Coronary artery (tissue), 2 donors: Measurements from ENCODE around the gene DDT.
"Not testable (repeated sequence)": the region's sequence is repeated elsewhere in the genome, so short reads cannot be mapped to it uniquely, and the experiment has no call there.

Experiments used
- DNase-seq: peaks from one replicate; pipeline ENCODE4 v3.0.0-alpha.2; 2017; ENCODE audit warnings: low spot score
- H3K27ac ChIP-seq, 2 donors: fragments of 200-600 bp; sonication (generic); one replicate each; pipeline ENCODE4 v1.5.1; 2016 to 2019
- H3K4me3 ChIP-seq: fragments of 200-600 bp; sonication (generic); 2 replicates; pipeline ENCODE4 v1.5.1; 2016; ENCODE audit warnings: mild to moderate bottlenecking, moderate library complexity
- TF ChIP-seq, protein P1 (sequence below): fragments of 200-600 bp; sonication (generic); IDR thresholded peaks from one replicate; pipeline ENCODE4 v1.5.1; 2019; ENCODE audit warnings: antibody characterized with exemption

Gene DDT

DNA sequence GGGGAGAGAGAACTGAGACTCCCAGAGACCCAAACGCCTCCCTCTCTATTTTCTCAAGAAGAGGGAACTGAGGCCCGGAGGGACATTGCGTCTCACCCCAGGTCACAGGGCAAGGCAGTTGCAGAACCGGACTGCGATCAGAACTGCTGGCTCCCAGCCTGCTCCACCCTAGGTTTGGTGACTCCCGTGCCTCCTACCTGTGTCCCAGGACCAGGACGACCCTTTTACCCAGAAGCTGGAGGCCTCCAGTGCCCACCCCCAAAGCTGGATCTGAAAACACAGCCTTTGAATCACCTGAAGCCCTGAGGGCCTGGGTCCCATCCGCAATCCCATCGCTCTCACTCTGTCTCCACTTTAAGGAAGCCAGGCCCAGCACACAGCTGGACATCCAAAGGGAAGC is 29.6 kb upstream of the DDT start:
- TF ChIP-seq, protein P1, sequence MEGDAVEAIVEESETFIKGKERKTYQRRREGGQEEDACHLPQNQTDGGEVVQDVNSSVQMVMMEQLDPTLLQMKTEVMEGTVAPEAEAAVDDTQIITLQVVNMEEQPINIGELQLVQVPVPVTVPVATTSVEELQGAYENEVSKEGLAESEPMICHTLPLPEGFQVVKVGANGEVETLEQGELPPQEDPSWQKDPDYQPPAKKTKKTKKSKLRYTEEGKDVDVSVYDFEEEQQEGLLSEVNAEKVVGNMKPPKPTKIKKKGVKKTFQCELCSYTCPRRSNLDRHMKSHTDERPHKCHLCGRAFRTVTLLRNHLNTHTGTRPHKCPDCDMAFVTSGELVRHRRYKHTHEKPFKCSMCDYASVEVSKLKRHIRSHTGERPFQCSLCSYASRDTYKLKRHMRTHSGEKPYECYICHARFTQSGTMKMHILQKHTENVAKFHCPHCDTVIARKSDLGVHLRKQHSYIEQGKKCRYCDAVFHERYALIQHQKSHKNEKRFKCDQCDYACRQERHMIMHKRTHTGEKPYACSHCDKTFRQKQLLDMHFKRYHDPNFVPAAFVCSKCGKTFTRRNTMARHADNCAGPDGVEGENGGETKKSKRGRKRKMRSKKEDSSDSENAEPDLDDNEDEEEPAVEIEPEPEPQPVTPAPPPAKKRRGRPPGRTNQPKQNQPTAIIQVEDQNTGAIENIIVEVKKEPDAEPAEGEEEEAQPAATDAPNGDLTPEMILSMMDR = no peak
- no peak overlapping the region for H3K4me3 ChIP-seq
- no peak overlapping the region for H3K27ac ChIP-seq
- DNase-seq = no peak

DNA sequence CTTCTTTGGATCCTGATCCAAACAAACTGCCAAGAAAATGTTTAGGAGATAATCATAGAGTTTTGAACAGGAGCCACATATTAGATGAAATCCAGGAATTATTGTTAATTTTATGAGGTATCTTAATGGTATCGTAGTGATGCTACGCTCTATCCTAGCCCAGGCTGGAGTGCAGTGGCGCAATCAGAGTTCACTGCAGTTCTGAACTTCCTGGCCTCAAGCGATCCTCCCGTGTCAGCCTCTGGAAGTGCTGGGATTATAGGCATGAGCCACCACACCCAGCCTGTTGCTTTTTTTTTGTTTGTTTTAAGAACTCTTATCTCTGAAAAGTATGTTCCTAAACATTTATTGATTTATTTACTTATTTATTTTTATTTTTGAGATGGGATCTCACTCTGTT is 28.6 kb upstream of the DDT start:
- Histone ChIP-seq H3K27ac (no peak overlapping the region), H3K4me3 (no peak overlapping the region)
- no peak for DNase-seq
- TF ChIP-seq, protein P1 = no peak

DNA sequence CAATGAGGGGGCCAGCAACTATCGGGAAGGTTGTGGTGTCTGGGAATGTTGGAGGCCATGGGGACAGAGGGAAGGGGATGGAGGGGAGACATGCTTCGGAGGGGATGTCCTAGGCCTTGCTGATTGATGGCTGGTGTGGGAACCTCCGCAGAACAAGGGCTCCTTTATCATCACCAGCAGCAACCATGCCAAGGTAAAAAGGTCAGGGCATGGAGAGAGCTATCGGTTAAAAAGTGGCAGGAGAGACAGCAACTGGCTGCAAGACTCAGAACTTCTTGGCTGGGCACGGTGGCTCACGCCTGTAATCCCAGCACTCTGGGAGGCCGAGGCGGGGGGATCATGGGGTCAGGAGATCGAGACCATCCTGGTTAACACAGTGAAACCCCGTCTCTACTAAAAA is 28.0 kb upstream of the DDT start:
- TF ChIP-seq, protein P1 = no peak
- Histone ChIP-seq H3K4me3 (no peak overlapping the region), H3K27ac (no peak overlapping the region)
- no peak for DNase-seq

DNA sequence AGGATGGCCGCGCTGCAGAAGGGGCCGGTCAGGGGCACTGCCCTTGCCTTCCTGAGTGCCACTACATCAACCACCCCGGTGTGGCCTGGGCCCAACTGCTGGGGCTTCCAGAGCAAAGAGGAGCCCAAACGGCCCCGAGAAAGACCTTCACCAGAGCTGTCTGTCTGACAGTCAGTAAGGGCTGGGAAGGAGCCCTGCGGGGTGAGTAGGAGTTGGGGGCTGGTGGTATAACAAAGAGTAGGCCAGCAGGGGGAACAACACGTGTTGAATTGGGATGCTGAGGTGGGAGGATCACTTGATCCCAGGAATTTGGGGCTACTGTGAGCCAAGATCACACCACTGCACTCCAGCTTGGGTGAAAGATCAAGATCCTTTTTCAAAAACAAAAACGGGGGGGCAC is 27.1 kb upstream of the DDT start:
- TF ChIP-seq, protein P1 = no peak
- H3K4me3 ChIP-seq = no peak overlapping the region
- no peak for DNase-seq
- H3K27ac ChIP-seq = no peak overlapping the region

DNA sequence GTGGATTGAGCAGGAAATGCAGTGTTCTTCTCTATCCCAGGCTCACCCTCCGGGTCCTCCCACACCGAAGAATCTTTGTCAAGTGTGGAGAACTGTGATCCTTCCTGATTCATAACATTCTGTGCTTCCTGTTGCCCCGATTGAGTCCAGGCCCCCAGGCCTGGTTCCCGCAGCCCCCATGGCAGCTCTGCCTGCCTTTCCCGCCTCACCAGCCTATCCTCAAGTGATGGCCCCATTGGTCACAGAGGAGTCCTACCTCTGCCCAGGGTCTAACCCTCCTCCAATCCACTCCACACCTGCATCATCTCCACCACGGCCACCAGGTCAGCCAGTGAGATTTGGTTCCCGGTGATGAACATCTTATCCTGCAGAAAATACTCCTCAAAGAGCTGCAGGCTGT is 25.5 kb upstream of the DDT start:
- not testable (repeated sequence) for H3K27ac ChIP-seq, H3K4me3 ChIP-seq, DNase-seq

DNA sequence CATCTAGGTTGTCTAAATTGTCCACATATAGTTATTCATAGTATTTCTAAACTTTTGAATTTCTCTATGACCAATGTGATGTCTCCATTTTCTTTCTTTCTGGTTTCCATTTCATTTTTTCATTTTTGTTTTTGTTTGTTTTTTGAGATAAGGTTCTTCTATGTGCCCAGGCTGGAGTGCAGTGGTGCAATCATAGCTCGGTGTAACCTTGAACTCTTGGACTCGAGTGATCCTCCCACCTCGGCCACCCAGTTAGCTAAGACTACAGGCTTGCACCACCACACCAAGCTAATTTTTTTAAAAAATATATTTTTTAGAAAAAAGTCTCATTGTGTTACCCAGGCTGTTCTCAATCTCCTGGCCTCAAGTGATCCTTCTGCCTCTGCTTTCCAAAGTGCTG is 22.9 kb upstream of the DDT start:
- no peak for DNase-seq
- TF ChIP-seq, protein P1 = no peak
- Histone ChIP-seq H3K27ac (no peak overlapping the region), H3K4me3 (no peak overlapping the region)

DNA sequence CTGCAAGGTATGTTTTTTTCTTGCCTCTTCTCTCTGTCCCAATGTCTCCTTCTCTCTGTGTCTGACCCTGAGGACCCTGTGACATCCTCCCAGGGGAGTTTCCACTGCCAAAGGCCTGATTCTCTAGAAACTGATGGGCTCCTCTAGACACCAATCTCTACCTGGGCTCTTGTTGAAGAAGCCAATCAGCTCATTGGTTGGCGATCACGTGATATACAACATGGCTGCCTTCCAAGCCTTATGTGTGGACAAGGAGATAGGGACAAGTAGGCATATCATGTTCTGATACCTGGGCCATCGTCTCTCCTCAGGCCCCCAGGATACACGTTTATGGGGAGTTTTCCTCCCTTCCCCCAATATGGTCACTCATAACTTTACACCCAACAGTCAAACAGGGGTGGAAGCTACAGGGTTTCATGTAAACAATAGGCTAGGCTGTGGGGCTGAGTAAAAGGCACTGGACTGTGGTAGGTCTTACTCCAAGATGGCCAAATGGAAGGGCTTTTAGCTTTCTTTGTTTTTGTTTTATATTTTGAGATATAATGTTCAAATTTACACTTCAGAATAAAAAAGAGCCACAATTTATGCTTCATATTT is 19.4 kb upstream of the DDT start:
- H3K4me3 ChIP-seq, H3K27ac ChIP-seq, DNase-seq: not testable (repeated sequence)

DNA sequence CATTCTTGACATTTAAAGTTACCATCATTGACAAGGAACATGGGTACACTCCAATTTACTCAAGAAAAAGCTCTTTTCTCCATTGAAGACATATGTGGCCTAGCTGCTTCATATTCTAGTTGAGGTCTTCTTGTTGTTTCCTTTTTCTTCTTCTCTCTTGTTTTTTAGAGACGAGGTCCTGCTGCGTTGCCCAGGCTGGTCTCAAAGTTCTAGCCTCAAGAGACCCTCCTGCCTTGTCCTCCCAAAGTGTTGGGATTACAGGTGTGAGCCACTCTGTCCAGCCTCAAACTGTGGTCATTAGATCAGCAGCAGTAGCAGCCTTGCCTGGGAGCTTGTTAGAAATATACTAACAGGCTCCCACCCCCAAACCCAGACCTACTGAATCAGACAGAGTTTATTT is 18.8 kb upstream of the DDT start:
- DNase-seq, H3K27ac ChIP-seq, H3K4me3 ChIP-seq: not testable (repeated sequence)

DNA sequence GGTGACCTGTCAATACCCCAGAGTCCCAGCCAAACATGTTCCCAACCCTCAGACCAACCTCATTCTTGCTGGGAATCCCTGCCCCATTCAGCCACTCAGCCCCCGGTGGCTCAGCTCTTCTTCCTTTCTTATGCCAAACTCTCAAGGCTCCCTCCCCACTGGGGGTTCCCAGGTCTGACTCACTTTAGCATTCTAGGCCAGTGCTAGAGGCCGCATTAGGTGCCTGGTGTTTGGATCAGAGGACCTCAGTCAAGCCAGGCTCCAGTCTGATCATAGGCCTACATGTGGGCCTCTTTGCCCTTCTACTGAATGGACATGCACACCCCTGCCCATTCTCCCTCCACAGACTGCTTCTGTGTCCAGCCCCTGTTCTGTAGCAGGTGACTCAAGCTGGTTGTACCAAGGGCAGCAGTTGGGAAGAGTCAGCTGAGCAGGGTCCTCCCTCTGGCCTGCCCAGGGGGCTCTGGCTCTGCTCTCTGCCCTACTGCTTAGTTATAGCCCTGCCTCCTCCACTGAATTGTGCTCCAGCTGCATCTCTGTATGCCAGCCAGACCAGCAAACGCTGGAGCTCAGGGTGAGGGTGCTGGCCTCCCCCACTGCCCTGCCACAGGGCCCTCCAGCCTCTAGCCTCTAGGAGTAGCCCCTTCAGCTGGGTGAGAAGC is 15.5 kb upstream of the DDT start:
- DNase-seq, H3K4me3 ChIP-seq, H3K27ac ChIP-seq: not testable (repeated sequence)

DNA sequence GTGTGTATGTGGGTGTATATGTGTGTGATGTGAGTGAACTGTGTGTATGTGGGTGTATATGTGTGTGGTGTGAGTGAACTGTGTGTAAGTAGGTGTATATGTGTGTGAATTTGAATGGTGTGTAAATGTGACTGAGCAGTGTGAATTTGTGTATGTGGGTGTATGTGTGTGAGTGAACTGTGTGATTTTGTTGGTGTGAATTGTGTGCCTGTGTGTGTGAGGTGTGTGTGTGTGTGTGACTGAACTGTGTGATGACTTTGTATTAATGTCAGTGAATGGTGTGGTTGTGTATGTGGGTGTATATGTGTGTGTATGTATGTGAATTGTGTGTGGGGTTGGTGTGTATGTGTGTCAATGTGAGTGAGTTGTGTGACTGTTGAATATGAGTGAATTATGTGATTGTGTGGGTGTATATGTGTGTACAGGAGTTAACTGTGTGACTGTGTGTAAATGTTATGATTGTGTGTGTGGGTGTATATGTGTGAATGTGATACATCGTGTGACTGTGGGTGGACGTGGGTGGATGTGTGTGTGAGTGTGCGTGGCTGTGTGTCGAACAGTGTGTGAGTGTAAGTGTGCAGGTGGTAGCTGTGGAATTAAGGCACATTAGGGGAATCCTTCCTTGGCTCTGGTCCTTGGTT is 12.4 kb upstream of the DDT start:
- not testable (repeated sequence) for H3K4me3 ChIP-seq, DNase-seq

DNA sequence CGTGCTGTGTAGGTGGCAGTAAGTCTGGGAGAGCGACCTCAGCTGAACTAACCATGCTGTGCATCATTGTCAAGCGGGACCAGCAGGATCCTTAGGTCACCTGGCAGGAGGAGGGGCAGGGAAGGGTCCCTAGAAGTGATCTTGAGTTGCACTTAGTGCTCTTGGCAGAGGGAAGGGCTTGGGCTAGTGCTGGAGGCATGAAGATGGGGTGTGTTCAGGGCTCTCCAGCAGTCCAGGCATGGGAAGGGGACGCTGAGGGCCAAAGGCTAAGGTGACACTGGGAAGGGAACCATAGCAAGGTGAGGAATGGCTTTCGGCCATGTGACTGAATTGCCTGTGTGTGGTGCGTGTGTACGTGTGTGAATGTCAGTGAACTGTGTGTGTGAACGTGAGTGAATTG is 11.8 kb upstream of the DDT start:
- not testable (repeated sequence) for H3K4me3 ChIP-seq, H3K27ac ChIP-seq, DNase-seq

More for the DNA sequence above, 12.4 kb upstream of the DDT start:
- H3K27ac ChIP-seq = not testable (repeated sequence)
